ENCODE data around the gene RBX1.

DNA sequence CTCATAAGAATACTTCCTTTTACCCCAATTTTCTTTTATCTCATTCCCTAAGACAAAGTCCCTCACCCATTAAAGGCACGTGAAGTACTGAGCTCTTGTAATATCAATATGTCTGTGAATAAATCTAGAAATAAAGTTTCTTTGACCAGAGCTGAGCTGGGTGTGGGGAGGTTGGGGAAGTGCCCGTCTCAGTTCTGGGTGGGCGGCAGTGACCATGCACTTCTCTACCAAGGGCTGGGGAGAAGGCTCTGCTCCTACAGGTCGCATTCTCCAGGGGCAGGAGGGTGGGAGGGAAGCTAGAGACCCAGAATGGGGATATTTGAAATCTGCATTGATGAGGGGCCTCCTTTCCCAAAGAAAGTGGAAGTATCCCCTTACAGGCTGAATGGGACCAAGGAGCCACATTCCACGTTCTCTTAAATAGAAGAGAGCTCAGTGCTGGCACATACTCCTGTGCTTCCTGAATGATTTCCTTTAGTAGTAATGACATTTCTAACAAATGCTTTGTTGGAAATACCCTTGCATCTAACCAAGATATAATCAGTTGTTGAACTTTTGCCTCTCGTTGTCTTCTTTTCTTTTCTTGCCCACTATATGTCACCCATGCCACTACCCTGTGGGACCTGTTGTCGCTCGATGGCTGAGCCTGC, 16.1 kb downstream of the RBX1 start:
- TF ChIP-seq HIC1 (tag by site-specific recombination; IDR thresholded peaks at IDR 0.05) (no peak), ZNF658 (tag by site-specific recombination; IDR thresholded peaks at IDR 0.05) (no peak), CTCF (tag by site-specific recombination; IDR thresholded peaks at IDR 0.05) (no peak)

Measured in HEK293 (cell line).